ENCODE results near the gene TIMM23. TPM values are rescaled to one million over a fixed set of nuclear protein-coding genes. Genes with fewer than 3 reads are reported as not detected.
"Not testable (repeated sequence)": the region's sequence is repeated elsewhere in the genome, so short reads cannot be mapped to it uniquely, and the experiment has no call there.

TIMM23 gene
- total RNA-seq, 1 donor from 2014 or later = 62.4 TPM

DNA sequence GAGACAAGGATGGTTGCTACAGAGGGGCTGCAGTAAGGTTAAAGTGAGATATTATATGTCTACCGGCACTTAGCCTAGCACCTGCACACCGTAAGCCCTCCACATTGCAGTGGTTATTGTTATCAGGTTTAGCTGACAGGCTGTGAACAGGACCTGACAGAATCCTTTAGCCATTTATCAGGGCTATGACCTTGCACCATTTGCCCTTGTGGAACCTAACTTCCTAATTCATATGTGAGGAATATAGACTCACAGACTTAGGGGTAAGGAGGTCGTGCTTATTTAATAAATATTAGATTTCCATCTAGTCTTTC is 48.0 kb downstream of the TIMM23 start:
- DNase-seq (ENCODE audit: low read depth in 2 of 2) = no peak

DNA sequence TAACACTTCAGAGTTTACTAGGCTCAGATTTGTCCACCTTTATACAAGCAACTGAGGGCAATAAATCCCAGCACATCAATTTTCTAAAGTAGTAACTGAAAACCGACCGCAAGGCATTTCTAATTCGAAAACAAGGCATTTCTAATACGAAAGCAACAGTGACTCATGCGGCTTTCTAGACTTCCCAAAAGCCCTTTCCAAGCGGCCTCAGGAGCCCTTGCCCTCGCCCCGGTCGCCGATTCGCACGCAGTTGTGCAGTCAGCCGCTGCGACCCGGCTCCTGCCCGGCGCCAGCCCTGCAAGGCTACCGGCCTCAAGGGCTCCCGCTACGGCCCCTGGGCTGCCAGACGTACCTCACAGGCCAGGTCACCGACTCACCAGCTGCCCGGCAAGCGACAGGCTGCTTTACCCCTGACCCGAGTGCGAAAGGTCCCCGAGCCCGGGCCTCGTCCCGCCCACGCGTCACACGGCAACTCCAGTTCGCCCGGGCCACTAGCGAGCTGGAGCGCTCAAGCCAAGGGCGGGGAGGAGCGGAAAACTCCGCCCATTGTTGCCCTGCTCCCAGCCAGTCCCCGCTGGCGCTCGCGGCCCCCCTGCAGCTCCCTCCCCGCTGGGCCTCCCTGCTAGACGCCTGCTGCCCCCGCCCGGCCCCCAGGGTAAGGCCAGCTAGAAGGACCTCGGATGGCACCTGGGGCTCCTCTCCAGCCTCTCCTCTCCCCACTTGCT is 50.9 kb downstream of the TIMM23 start:
- peak; percentile 75 to 94 for DNase-seq (ENCODE audit: low read depth in 2 of 2)

DNA sequence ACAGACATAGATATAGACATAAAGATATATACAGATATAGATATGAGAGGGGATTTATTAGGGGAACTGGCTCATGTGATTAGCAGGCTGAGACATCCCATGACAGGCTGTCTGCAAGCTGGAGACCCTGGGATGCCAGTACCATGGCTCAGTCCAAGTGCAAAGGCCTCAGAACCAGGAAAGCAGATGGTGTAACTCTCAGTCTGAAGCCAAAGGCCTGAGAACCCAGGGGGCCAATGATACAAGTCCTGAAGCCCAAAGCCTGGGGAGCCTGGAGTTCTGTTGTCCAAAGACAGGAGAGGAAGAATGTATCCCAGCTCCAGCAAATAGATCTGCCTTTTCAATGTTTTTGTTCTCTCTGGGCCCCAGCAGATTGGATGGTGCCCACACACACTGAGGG is 52.7 kb downstream of the TIMM23 start:
- DNase-seq (ENCODE audit: low read depth in 2 of 2) = no peak

DNA sequence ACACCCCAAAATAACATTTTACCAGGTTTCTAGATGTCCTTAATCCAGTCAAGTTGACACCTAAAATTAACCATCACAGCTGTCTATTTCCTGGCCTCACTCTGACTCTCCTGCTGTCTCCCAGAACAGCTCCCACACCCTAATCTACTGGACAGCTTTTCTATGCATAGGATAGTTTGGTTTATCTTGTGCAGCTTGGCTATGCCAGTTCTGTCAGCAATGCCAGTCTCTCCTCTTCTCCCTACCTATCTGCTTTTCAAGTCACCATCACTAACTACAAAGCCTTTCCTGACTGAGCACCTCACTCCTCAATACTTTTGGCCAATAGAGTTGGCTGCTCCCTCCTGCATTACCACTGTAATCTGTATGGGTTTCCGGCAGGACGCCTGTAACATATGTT is 53.1 kb downstream of the TIMM23 start:
- no peak for DNase-seq (ENCODE audit: low read depth in 2 of 2)

DNA sequence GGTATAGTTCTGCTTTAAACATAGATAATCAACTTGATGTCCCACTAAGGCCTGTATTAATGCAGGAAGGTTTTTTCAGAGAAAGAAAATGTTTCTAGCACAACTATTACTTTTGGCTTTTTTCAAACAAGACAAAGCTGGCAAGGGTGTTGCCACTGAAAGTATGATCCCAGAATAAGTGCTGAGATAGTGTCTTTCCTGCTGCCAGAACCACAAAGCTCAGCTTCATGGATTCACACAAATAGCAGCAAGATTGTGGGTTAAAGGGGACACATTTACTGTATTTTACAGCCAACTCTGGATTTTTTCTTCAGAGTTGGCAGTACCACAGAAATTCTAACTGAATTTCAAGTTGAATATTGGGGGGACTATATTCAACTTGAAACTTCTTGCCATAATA is 53.8 kb downstream of the TIMM23 start:
- DNase-seq (ENCODE audit: low read depth in 2 of 2) = no peak

DNA sequence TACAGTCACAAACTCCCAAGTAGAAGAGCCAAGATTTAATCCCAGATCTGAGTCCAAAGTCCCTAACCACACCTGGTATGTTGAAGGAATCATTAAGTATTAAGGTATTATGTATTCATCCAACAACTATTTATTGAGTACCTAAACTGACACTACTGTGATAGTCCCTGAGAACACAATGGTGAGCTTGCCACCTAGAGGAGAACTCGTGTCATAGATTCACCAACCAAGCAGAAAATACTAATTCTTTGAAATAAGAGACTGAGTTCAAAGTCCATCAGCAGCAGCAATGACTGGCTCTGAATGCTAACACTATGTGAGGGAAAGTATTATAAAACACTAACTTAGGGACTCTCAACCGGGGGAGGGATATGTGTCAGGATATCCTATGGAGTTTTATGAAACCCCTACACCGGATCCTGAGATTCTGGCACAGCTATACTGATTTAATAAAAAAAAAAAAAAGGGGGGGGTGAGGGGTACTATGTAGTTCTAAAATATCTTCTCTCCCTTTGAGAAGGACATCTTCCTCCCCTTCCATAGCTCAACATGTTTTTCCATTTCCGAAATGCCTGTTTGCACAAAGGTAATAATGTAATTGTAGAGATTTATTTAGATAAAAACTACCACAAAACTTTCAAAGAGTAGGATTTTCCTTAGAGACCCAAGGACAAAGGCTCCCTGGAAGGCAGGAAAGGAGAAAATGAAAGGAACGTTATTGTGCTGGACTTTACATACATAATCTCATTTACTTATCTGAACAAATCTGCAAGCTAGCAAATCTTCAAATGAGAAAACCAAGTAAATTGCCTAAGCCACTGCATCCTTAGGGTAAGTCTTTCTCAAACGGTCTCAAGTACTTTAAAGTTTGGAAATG is 56.5 kb downstream of the TIMM23 start:
- DNase-seq (ENCODE audit: low read depth in 2 of 2) = peak; percentile 61 to 81

DNA sequence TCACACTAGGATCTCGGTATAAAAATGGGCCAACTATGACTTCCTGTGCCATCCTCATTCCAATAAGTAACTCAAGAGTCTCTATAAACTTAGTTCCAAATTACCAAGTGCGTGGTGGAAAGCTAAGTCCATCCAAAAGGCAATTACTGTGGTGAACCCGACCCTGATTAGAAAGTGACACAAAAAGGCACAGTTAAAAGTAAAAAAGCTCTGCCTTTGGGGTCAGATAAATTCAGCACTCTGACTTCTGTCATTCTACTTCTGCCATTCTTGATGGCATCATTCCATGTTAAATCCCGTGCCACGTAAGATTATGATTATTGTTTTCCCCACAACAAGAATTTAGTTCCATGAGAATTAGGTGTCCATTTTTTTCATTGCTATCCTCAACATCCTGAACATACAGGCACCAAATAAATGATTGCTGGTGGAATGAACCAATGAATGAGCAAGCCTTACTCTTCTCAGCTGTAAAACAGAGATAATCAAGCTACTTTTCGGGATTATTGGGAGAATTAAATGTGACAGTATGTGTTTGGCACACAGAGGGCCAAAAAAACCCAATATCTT is 57.3 kb downstream of the TIMM23 start:
- DNase-seq (ENCODE audit: low read depth in 2 of 2) = no peak

DNA sequence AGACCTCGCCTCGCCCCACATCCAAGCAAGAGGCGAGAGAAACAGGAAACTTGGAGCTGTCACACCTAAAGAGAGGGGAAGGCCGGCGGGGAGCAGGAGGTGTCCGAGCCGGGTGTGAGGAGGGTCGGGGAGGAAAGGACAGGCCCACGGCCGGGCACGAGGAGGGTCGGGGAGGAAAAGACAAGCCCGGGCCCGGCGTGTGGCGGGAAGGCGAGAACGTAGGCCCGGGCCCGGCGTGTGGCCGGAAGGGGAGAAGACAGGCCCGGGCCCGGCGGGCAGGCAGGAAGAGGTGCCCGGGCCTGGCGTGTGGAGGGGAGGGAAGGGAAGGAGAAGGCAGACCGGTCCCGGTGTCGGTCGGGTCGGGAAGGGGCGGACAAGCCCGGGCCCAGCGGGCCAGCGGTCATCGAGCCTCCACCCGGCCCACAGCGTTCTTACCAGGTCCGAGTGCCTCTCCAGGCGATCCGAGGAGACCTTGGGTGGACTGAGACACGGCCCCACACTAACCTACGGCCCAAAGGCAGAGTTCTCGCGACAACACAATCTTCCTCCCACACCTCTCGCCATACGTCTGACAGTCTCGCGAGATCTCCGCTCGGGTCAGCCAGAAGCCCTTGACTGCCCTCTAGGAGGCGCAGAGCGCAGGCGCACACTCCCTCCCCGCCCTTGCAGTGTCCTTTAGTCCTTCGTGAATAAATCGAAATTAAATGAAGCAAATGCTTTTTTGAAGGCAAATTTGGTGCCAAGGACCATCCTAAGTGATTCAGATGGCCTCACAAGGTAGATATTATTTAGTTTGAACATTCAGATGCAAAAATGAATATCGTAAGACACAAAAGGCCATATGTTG is 58.0 kb downstream of the TIMM23 start, which contains the start of gene NCOA4:
Gene NCOA4 (minus strand): TSS at position 533 of the 847 bp plus-strand sequence. CDS start 13,943 bp downstream, outside the sequence.
- peak; percentile 97 to 99 for DNase-seq (ENCODE audit: low read depth in 2 of 2)

DNA sequence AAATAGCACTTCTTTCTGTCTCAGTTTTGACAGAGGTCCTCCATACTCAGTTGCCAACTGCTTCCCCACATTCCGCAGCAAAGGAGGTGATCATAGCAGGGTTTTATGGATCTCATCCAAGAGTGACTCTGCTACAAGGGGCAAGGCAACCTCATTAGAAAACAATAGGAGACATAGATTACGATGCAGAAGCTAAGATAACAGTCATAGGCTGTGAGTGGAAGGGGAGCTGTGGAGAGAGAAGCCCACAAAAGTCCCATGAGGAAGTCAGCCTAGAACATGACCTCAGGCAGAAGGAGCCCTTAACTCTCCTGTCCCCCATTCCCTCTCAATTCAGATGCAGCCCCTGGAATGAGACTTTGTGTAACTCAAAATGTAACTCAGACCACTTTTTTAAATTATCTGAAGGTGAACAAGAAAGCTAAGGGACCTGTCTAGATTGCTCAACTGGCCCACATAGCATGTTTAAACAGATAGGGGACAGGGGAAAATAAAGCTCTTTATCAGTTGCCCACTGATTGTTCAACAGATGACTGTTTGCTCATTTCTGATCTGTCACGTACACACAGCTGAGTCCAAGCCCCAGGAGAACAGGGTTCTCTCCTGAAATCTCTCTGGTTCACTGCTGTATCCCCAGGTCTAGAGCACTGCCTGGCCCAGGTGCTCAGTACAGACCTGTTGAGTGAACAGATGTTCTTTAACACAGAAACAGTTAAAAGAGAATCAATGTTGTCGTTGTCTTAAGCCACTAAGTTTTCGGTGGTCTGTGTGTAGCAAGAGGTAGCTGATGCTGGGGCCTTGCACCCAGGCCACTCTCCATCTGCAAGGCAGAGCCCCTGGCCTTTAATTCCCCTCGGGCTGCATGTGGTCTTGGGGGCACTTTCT is 59.6 kb downstream of the TIMM23 start:
- DNase-seq (ENCODE audit: low read depth in 2 of 2) = no peak

DNA sequence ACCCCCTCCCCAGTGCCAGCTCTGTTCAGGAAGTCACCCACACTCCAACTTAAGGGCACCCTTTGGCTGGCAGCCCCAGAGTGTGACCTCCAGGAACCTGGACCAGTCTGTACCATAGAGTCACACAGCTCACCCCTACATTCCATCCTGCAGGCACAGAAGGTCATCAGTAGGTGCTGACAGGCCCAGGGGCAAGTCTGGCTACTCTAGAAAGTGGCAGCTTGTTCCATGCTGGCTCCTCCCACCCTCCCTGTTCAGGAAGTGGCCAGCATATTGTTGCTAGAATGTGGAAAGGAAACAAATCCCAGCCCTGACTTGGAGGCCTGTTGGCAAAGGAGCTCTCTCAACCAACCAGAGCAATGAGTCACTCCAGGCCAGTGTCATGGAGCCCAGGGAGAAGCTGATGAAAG is 61.3 kb downstream of the TIMM23 start:
- peak; percentile 75 to 81 for DNase-seq (ENCODE audit: low read depth in 2 of 2)

DNA sequence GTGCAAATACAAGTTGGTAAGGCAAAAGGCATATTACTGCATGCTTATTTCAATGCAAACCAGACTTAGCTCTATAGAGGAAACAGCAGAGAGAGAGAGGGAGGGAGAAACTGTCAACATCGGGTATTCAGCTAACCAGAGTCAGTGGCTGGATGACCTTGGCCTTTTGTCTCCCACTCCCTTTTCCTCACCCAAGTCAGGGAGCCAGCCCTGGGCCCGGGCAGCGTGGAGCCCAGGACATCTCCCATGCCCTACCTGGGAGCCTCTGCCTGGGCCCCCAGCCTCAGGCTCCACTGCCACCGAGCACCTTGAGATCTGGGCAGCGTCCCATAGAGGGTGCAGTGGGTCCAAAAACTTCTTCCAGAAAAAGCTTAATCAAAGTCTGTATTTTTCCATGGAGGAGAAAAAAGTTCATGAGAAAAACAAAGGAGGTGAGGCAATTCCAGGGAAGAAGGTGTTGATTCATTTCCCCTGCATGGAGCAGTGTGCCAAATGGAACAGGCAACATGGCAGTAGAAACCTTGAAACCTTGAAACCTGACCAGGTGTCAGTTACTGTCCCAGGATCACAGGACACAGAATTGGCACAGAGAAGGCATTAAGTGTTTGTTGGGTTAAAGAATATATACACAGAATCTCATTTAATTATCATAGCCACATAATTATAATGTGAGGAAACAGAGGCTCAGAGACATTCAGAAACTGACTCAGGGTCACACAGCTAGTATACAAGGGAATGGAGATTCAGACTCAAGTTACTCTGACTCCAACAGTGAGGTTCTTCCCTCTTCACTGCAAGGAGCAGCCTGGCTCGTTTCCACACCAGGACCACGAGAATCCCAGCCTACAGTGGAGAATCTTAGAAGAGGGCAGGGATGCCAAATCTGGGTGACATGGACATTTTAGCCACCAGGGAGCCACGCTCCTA is 63.9 kb downstream of the TIMM23 start:
- DNase-seq (ENCODE audit: low read depth in 2 of 2) = peak; percentile 50 to 59

DNA sequence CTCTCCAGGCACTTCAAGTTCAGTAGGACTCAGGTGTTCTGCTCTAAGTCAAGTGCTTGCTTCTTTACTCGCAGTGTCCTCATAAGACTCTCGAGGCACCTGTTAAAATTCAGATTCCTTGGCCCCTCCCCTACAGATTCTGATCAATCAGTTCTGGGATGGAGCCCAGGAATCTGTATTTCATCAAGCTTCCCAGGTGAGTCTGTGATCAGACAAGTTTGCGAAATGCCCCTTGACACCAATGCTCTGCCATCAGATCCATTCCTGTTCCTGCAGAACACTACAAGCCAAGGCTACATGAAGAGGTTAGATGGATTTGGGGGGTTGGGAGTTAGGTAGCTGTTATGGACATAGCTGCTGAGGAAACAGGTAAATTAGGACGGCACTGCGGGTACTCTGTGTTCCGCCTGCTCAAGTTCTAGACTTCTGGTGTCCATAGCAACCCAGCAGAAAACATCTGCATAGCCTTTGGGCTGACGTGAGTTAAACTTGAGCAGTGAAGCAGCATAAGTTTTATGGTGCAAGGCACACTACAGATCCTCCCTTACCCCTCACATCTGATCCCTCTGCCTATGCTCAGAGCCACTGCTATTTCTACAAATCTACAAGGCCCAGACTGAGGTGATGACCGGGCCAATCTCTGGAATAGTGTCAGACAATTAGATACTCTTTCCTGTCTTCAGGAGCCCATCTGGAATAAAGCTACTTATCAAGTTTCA is 65.0 kb downstream of the TIMM23 start:
- no peak for DNase-seq (ENCODE audit: low read depth in 2 of 2)

DNA sequence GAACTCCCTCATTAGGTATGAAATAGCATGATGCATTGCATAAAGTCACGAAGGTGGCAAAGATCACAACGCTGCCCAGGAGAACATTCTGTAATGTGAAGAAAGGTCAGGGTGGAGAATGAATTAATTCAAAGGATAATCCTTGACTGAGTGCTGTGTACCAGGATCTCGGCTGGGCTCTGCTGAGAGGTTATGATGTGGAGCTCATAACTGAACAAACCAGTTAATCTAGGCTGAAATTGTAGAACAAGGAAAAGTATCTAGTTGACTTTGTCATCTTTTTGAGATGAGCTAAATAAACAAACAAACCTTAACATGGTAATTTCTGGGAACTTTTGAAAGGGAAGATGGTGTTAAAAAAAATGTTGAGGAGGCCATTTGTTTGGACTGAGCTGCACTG is 67.7 kb downstream of the TIMM23 start:
- no peak for DNase-seq (ENCODE audit: low read depth in 2 of 2)

DNA sequence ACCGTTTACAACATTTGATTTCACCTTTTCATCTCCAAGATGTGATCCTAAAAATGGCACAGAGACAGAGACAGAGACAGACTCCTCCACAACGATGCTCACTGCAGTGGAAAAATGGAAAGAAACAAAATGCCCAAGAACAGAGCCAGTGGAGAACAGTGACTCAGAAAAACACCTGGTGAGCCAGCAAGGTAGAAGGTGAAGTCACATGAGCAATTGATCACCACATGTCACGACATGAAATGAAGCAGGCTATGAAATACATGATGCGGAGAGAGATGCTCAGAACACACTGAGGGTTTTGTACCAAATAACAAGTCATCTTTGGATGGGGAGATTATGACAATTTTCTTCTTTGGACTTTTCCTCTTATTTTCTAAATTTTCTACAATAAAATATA is 70.2 kb downstream of the TIMM23 start:
- DNase-seq (ENCODE audit: low read depth in 2 of 2) = no peak

DNA sequence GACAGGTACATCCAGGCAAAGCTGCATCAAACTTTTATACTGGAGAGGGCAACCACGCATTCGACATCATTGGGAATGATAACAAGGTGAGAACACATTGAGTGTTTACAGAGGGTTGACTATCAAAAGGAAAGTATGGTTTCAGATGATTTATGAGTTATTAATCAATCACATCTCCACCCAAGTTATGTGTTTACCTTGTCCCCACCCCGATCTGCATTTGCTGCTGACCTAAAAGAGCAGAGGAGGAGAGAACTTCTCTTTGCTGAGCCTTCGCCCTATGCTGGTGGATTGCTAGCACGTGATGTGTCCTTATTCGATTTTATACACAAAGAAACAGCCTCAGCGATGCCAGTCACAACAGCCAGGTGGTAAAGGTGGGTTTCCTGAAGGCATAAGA is 74.0 kb downstream of the TIMM23 start, which contains the start of gene MSMB:
Gene MSMB (minus strand): TSS at position 9 of the 400 bp plus-strand sequence. CDS start 32 bp downstream, outside the sequence.
- DNase-seq (ENCODE audit: low read depth in 2 of 2) = no peak

DNA sequence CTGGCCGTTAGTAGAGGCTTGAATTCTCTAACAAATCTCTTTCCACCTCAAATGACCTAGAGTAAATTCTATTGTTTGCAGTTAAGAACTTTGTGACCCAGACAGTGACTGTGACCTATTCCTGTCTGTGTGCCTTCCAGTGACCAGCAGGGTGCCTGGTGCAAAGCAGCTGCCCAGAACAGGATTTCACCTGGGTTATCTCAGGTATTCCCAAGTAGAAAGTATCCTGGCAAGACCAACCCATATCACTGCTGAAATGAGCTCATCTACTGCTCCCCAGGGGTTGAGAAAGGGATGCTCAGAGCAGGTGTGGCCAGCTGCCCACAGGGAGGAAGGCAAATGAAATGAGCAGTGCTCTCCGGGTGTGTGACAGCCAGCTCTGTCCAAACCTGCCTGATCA is 75.9 kb downstream of the TIMM23 start:
- no peak for DNase-seq (ENCODE audit: low read depth in 2 of 2)

DNA sequence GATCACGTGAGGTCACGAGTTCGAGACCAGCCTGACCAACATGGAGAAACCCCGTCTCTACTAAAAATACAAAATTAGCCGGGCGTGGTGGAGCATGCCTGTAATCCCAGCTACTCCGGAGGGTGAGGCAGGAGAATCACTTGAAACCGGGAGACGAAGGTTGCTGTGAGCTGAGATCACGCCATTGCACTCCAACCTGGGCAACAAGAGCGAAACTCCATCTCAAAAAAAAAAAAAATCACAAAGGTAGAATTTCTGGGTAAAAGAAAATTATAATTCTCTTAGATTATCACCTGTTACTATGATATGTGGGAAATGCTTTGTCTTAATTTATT is 77.2 kb downstream of the TIMM23 start:
- DNase-seq (ENCODE audit: low read depth in 2 of 2) = not testable (repeated sequence)

DNA sequence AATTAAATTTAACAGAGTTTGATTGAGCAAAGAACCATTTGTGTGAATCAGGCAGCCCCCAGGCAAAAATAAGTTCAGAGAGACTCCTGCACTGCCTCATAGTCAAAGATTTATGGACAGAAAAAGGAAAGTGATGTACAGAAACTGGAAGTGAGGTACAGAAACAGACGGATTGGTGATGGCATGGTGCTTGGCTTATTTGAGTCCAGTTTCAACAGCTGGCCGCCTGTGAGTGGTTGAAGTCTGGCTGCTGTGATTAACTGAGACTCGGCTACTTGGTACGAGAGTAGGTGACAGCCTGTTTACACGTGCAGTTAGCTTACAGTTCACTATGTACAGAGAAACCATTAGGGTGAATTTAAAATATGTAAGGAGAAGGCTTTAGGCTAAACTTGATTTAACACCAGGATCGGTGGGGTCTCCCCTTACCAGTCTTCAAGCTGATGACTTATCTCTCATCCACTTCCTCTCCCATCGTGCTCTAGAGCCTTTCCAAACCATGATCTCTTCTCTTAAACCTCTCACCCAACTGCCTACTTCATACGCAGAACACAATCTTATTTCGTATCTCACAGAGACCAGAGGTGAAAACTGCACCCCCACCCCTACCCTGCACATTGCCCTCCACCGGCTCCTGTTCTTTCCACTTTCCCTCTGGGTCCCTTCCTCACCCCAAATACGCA is 78.8 kb downstream of the TIMM23 start:
- DNase-seq (ENCODE audit: low read depth in 2 of 2) = no peak

Data from dermis microvascular lymphatic vessel endothelial cell (primary cell).